Mucosa of gallbladder (tissue), 1 donor: ENCODE data around the gene SIGLEC5. TPM values are rescaled to one million over a fixed set of nuclear protein-coding genes. Genes with fewer than 3 reads are reported as not detected.

Experiments
- DNase-seq: peaks from one replicate; pipeline ENCODE4 v3.0.0-alpha.2; 2020; ENCODE audit warnings: low spot score
- total RNA-seq: library from RNA; stranded (reverse); gene quantifications from one replicate; pipeline ENCODE4 v1.2.1, GENCODE V29; 2021
- donor health status: DM: no; HTN: no; CAD: no.

The SIGLEC5 gene
- total RNA-seq, 1 donor from 2014 or later = 1.1 TPM

DNA sequence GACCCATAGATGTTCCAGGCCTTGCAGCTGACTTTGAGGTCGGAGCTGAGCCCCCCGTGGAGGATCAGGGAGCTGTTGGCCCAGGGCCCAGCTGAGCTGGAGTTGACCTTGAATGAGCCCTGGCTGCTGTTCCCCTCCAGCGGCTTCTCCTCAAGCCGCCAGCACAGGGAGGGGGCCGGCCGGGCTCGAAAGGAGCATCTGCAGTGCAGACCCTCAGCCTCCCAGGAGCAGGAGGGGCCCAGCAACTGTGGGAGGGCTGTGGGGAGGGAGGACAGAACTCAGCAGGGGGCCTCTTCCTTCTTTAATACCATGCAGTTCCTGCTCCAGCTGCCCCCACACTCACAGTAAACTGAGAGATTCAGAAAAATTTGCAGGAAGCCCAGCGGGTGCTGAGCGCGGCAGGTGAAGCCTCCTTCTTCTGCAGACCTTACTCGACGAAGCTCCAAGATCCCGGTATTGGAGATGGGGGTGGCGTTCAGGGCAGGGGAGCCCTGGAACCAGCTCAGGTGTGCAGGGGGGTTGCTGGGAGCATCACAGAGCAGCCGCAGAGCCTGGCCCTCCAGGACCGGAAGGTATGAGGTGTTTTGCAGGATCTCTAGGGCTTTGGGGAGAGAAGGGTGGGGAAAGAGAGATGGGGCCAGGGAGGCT is 2.6 kb downstream of the SIGLEC5 start:
- no peak for DNase-seq

DNA sequence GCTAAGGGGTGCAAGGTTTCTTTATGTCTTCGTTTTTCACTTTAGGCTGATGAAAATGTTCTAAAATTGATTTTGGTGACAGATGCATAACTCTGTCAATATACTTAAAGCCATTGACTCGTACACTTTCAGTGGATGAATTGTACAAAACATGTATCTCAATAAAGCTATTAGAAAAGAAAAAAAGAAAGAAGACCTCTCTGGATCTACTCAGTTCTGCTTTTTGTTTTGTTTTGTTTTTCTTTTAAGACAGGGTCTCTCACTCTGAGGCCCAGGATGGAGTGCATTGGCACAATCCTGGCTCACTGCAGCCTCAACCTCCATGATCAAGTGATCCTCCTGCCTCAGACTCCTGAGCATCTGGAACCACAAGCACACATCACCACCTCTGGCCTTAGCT is 3.5 kb downstream of the SIGLEC5 start:
- DNase-seq = no peak

GRCh38 chr19:51621178-51621577 is 9.0 kb downstream of the SIGLEC5 start:
- no peak for DNase-seq

- DNase-seq = no peak
Measured at GRCh38 chr19:51615991-51616390, 14.2 kb downstream of the SIGLEC5 start.

DNA sequence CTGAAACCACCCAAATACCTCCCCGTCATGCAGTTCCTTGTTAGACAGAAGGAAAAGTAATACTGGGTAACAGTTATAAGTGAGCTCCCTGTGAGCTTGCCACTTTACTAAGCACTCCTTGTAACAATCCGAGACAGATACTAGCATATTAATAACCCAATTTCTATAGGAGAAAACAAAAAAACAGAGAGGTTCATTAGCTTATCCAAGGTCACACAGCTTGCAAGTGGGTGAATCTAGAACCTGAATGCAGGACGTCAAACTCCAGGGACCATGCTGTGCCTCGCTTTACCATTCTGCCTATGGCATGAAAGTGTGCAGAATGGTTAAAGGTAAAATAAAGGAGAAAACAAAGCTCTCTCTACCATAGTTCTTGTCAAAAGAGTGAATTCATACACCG is 15.4 kb downstream of the SIGLEC5 start:
- no peak for DNase-seq

DNA sequence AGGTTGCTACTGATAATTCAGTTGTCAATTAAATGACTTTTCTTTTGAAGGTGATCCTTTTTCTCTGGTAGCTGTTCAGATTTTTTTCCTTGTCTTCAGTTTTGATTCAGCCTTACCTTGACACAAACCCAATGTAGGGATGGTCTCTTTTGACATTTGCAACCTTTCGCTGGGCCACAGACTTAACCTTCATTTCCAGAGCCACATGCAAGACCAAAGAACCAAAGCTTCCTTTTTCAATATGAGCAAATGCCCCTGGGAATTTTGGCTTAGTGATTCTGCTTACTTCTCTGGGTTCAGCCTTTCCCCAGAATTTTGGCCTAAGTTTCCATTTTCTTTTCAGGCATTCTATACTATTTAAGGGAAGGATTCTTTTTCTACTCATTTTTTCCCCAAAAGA is 19.6 kb downstream of the SIGLEC5 start:
- DNase-seq = no peak

DNA sequence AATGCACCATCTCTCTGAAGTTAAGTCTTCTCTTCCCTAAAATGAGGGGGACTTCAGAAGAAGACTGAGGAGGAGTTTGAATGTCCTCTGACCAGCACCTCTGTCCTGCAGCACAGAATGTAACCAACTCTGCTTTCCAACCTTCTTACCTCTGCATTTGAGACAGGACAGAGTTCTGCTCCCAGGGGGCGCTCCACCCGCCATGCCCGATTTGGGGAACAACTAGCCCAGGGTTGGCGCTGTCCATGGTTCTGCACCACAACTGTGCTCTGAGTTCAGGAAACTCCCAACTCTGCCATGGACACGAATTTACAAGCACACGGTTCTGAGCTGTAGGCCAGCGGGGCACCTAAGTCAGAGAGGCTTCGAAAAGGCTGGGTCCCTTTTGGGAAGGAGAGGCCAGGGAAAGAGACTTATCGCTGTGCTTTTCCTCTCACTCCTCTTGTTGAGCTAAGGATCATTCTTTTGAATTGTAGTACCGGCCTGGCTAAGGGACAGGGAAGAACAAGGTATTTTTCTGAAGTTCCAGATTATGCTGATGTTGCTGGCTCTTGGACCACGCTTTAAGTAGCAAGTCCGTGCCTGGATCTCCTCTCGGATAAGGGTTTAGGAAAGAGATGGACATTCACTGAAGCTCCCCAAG is 22.2 kb downstream of the SIGLEC5 start:
- peak; percentile 83 for DNase-seq

DNA sequence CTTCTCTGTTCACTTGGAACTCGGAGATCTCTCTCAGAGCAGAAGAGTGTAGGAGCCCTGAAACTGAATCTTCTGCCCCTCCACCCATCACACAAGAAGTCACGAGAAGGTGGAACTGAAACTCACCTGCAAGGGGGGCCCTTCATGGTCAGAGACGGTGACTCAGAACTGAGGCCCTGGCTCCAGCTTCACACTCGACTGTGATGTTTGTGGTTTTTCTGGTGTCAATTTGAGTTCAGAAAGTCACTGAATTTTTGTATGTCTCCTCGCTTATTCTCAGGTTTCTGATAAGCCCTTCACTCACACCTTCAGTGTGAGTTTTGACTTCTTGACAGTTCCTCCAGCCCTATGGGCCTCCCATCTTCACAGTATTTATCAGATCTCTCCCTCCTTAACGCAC is 23.1 kb downstream of the SIGLEC5 start:
- no peak for DNase-seq

DNA sequence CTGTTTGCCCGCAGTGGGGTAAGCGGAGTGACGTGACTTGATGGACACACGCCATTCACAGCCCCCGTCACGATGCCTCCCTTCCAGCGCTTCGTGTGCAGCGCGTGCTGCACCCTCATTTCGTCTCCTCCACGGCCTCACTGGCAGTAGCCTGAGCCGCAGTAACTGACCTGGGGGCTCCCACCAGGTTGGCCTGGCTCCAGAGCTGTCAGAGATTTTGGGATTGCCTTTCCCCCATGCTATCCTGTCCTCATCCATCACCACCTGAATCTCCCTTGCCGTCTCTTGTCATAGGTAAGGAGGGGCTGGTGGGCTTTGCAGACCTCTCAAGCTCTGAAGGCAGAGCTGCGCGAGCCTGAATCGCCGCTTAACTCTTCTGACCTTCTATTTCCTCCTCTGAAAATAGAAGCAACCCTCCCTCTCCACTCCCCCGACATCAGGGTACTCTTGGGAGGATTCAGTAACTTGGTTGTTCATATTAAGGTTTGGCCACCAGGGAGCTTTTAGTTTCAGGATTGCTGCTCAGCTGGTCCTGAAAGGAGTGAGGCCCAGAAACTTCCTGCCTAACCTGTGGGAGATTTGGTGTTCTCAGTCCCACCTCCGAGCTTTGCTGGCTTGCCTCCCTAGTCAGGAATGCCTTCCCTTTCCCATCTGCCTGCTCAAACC is 27.9 kb downstream of the SIGLEC5 start:
- no peak for DNase-seq

- no peak for DNase-seq
Measured at GRCh38 chr19:51600940-51601580, 29.1 kb downstream of the SIGLEC5 start.

DNA sequence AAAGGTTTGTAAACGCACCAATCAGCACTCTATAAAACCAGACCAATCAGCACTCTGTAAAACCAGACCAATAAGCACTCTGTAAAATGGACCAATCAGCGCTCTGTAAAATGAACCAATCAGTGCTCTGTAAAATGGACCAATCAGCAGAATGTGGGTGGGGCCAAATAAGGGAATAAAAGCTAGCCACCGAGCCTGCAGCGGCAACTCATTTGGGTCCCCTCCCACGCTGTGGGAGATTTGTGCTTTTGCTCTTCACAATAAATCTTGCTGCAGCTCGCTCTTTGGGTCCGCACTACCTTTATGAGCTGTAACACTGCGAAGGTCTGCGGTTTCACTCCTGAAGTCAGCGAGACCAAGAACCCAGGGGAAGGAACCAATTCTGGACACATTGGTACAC is 31.1 kb downstream of the SIGLEC5 start:
- DNase-seq = no peak

- DNase-seq = no peak
Measured at GRCh38 chr19:51598159-51598915, 31.9 kb downstream of the SIGLEC5 start.

DNA sequence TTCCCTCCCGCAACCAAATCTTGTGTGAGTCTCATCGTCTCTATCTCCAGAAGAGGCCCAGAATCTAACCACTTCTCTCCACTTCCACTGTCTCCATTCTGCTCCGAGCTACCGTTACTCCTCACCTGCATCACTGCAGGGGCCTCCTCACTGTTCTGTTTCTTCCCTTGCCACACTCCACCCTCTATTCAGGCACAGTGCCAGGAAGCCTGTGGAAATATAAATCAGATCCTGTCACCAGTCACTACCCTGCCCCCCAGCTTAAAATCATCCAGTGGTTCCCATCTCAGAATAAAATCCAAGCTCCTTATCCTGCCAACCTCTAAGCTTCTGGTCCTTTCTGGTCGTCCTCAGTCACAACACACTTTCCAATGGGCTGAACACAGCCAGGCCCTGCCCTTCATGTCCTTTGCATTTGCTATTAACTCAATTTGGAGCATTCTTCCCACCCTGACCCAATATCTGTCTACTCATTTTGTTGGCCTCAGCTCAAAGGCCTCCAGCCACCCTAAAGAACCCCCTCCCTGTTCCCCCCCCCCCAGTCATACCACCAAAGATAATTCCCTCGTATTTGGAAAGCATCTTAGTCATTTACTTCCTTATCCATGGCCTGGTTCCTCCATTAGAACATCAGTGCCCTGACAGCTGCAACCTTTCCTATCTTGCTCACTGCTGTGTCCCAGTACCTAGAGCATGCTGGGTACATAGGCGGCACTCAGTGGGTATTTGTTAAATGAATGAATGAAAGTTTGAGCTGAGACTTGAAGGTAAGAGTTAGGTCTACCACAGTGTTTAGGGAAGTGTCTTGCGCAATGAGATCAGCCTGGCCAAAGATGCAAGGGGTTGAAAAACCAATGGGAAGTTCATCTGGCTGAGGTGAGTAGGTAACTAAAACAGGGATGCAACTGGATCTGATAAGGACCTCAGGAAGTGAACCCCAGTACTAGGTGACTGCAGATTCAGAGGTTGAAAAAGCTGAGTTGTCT is 34.7 kb downstream of the SIGLEC5 start:
- DNase-seq = no peak

- DNase-seq = no peak
Measured at GRCh38 chr19:51594774-51595109, 35.5 kb downstream of the SIGLEC5 start.

DNA sequence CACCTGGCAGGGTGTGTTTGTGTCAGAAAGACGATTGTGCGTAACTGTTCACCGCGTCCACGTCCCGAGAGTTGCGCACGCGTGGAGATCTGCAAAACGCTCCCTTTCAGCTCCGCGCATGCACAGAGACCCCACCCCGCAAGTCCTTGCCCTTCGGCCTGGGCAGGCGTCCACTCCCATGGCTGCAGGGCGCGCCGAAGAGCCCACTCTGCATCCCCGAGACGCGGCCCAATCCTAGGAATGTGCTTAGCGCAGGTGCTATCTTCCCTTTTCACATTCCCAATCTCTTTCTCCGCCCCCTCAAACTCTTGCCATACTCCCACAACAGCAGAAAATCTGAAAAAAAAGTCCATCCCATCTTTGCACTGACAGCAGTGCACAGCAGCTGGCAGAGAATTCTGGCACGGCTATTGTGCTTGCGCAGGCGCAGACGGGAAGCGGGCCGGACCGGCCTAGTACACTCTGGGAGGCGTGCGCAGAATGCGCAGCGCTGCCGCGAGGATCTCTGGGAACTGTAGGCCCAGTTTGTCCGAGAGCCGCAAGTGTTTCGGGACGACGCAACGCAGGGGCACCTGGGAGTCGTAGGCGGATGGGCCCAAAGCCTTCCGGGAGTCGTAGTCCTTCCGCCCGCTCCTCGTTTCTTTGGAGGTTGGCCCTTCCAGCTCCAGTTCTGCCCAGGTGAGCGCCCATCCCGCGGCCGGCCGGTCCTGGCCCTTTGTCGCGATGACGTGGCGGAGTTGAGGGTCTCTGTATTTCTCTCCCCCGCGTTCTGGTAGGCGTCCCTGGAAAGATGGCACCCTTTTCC is 36.0 kb downstream of the SIGLEC5 start:
- DNase-seq = peak; percentile 99

DNA sequence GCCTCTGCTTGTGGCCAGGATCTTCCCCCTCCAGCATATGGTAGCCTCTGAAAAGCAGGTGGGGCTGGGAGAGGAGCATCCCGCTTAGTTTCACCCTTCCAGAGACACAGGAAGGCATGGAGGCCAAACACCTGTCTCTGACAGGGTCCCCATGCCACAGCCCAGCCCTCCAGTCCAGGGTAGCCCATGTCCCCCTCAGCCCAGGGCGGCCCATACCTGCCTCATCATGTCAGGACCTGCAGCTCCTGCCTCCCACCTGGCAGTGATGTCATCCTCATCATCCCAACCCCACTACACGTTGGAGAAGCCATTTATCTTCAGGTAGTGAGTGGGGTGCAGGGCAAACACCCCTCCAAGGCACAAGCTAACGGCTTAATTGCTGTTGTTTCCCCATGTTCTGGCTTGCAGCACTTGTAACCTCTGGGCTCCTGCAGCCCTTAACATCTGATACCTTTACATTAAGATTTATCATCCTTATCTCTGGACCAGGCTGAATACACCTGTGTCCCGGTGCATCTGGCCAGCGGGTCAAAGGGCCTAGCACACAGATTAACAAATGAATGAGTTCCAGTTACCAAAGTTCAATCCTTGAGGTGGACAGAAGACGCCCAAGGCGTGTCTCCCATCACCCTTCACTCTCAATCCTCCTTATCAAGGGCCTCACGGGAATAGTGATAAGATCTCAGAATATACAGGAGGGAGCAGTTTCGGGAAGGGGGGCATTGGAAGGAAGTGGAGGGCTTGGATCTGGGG is 36.9 kb downstream of the SIGLEC5 start:
- DNase-seq = no peak

GRCh38 chr19:51592521-51592920 is 37.7 kb downstream of the SIGLEC5 start:
- DNase-seq = no peak

DNA sequence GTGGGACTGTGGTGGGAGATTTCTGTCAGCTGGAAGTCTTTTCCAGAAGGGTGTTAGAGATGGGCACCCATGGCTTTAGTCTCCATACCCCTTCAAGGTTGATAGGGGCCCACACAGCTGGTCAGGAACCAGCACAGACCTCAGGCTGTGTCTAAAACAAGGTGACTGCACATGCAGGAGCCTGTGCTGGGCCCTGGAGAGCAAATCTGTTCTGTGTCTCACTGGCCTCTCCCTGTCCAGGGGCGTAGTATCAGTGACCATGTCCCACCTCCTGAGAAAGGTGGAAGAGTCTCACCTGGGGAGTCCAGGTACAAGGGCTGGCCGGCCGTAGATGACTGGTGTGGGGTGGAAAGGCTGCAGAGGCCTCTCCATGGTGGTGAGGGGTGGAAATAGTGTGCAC is 39.8 kb downstream of the SIGLEC5 start:
- DNase-seq = no peak

DNA sequence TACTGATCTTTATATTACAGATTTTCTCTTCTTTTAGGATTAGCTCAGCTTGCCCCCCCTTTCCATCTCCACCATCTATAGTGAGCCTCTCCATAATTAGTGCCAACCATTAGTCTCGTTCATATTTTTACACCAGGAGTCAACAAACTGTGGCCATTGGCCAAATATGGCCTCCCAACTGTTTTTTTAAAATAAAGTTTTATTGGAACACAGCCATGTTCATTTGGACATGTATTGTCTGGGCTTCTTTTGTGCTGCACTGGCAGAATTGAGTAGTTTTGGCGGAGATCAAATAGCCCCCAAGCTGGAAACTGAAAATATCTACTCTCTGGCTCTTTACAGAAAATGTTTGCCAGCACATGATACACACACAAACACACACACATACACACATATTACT is 40.7 kb downstream of the SIGLEC5 start:
- DNase-seq = no peak
